ENCODE results near the gene PWWP2B.

Gene PWWP2B

DNA sequence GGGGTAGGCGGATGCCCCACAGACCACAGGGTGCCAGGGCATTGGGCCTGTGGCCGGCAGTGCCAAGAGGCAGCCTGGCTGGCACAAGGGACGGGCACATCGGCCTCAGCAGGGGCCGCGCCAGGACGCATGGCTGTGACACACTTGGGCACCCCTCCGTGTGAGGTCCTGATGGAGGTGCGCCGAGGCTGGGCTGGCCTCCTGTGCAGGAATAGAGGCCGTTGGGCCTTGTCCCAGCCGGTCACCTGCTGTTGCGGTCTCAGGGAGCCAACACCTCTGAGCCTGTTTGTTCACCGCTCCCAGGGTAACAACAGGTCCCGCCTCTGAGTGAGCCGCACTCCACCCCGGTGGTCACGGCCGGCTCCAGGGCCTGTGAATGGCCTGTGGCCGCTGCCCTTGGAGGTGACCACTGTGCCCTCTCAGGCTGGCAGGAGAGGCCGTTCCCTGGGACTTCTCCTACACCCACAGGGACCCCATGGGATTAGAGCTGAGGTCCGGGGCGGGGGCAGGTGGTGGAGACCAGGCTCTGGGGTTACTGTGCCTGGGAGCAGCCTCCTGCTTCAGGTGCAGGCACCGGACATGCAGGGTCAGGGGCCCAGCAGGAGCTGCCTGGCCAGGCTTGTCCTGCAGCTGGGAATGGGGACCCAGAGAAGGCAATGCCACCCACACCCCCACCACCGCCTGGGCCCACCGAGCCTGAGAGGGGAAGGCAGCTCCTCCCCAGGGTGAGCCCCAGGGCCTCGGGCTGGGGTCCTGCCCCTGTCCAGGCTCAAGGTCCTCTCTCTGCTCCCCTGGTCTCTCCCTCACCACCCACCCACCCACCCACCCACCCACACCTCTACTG lies 12.0 kb downstream of the PWWP2B start:
- peak; percentile 55 for DNase-seq

GRCh38 chr10:132409667-132410028 lies 12.6 kb downstream of the PWWP2B start:
- no peak for DNase-seq

- peak; percentile 29 for DNase-seq
Measured at GRCh38 chr10:132410056-132410778, 13.2 kb downstream of the PWWP2B start.

- DNase-seq = no peak
Measured at GRCh38 chr10:132410779-132411532, 14.0 kb downstream of the PWWP2B start.

DNA sequence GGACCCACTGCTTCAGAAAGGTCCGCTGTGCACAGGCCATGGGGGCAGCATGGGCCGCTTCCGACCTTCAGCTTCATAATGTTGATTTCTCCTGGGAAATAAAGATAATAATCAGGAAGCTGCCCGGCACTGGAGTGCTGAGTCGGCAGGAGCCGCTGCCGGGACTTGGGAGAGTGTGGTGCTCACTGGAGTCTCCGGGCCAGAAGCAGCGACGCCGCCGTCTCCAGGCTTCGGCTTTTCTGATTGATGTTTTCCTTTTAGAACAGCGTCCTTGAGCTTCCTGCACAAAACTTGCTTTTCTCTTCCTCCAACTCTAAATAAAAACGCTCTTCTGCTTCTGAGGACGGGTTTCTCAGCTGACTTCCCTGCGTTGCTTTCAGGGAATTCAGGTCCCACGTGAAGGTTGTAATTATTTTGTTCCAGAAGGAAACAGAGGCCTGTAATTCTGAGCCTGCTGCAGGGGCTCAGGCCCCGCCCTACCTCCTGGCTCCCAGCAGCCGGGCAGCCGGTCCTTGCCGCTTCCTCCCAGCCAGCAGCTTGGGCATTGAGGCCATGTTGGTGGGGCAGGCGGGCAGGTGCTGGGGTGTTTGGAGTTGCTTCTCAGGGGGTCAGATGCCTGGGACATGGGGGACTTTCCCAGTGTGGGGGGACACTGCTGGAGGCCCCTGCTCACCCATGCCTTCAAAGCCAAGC lies 14.7 kb downstream of the PWWP2B start:
- DNase-seq = peak; percentile 38

DNA sequence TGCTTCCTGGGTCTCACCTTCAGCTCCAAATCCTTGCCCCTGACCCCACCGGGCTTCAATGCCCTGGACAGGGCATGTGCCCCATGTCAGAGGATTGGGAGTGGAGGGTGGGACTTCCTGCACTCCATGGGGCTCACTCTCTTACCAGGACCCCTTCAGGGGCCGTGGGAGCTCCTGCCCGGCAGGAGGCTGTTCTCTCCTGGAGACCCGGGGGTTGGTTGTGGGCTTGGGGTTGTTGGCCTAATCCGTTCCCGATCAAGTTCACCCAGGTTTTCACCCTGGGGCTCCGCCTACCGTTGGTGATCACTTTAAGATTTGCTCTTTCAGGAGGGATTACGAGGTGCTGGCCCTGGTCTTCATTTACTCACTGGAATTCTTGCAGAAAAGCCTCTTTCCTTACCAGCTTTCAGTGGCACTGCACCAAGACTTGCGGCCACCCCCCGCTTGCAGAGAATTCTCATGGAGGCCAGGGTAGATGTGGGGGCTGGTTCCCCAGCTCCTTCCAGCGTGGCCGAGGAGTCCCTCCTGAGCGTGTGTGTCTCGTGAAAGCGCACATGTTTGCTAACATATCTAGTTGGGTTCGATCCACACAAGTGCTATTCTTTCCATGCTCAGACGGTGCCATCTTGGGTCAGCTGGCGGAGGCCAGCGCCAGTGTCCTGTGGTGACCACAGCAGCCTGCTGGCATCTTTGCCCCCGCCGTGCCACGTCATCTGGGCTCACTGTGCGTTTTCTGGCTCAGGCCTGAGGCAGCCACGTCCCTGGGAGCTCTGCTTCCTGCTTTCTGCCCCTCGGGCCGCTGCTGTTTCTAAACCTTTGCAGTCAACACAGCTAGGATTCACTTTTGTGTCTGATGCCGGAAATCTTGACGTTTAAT lies 15.6 kb downstream of the PWWP2B start:
- DNase-seq = no peak

- DNase-seq = no peak
Measured at GRCh38 chr10:132413226-132414205, 16.5 kb downstream of the PWWP2B start.

DNA sequence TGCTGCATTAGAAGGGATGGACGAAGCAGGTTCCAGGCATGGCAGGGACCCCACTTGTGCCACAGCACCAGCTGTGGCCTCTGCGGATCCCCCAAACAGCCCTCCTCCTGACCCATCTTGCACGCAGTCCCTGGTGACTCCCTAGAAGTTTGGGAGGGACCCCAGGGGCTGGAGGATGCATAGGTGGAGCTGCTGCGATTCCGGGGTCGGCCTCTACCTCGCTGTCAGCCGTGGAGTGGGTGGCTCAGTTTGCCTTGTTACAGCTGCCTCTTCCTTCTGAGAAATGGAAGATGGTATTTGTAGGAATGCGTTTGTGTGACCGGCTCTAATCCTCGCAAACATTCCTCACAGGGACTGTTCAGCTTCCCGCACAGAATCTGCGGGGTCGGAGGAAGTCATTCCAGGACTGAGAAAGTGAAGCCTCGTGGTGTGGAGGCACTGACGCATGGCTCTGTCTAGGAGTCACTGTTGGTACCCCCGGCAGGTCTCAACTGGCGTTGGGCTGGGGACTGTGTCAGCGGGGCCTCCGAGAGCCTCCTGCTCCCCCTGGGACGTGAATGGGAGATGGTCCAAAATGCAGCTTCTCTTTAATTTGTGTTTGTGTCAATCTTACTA lies 17.5 kb downstream of the PWWP2B start:
- DNase-seq = no peak

GRCh38 chr10:132415255-132415654 lies 18.3 kb downstream of the PWWP2B start:
- no peak for DNase-seq

GRCh38 chr10:132415956-132416355 lies 19.0 kb downstream of the PWWP2B start:
- no peak for DNase-seq

GRCh38 chr10:132416566-132417256 lies 19.7 kb downstream of the PWWP2B start:
- no peak for DNase-seq

- no peak for DNase-seq
Measured at GRCh38 chr10:132417257-132417910, 20.4 kb downstream of the PWWP2B start.

DNA sequence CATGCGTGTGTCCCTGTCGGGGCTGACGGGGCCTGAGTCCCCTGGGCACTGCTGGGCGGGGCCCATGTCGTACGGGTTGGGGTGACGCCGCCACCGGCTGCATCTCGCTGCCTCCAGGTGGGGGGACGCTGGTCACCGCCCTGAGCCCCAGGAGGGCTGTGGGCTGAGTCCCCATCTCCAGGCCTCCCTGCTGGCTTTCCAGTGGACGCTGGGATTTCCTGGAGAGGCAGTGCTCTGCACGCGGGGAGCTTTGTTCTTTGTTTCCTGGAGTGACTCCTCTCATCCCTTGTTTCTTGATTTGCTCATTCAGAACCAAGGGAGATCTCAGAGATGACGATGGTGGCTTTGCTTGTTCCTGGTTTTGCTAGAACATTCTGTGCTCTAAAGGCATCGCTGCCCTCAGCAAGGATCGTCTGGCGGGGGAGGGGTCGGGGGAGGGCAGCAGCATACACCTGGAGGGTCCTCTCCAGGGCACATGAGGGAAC lies 21.0 kb downstream of the PWWP2B start:
- DNase-seq = no peak

DNA sequence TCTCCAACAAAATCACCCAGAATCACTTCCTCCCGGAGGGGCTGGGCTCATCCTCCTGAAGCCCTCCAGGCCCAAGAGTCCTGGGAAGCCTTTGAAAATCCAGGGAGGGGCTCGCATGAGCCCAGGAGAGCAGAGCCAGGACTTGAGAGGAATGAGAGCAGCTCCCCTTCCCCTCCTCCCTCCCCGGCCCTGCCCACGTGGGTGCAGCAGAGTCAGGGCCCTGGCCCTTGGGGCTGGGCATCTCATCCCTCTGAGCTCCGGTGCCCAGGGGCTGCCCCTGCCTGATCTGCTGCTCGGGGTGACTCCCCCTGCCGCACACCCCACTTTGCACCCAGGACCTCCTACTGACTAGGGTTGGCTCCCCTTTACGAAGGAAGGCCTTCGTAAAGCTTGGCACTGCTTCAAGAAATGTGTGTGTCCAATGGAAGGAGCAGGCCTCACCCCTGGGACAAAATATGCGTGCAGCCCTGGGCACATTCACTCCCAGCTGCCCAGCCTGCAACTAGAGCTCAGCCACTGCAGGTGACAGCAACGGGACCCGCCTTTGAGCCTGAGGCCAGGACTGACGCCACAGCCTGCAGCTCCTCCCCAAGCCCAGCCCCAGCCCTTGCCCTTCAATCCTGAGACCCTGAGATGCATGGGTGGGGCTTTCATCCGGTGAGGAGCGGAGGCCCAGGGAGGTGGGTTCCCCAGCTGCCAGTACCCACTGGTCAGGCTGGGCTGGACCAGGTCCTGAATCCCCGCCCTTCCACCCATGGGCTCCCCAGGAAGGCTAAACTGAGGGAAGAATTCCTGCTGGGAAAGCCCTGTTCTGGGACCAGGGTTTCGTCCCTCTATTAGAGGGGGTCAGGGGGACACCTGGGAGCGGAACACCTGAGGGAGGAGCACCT lies 21.8 kb downstream of the PWWP2B start:
- peak; percentile 87 for DNase-seq

DNA sequence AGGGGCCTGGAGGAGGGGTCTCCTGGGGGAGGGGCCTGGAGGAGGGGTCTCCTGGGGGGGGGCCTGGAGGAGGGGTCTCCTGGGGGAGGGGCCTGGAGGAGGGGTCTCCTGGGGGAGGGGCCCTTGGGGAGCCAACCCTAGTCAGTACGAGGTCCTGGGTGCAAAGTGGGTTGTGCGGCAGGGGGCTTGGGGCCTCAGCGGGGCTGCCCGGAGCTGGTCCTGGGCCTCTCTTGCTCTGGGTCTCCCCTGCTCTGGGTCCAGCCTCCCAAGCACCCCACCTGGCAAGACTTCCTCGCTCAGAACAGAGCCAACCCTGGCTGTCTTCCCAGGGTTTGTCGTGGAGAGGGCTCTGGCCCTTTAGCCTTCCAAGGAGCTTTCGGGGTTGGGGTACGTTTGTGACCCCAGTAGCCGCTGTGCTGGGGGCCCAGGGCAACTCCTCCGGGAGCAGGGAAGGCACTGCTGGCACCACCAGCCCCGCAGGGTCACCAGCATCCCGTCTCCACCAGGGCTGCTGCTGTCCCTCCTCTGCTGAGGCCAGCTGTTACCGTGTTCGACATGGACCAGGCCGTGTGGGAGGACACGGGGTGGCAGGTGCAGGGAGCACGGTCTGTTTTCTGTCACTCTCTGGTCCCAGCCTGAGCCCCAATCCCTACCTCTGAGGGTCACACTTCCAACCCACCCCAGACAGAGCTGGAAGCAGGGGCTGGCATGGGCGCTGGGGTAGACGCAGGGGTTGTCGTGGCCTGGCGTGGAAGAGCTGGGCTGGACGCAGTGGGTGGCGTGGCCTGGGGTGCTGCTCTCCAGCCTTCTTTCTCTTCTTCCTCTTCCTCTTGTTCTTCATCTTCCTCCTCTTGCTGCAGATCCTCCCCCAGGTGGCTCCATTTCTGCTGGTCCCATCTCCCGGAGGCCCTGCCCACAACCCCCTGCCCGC lies 22.8 kb downstream of the PWWP2B start:
- DNase-seq = no peak

GRCh38 chr10:132420469-132420980 lies 23.5 kb downstream of the PWWP2B start:
- no peak for DNase-seq
